ENCODE measurements around the gene ARID1A. TPM values are rescaled to one million over a fixed set of nuclear protein-coding genes. Genes with fewer than 3 reads are reported as not detected.

The ARID1A gene
- total and polyA plus RNA-seq, 2 donors (not counting 1 experiment from before 2014, with no cell fraction given) = 12.9 to 16.0 TPM

GRCh38 chr1:26814377-26814776, 118.6 kb downstream of the ARID1A start:
- no peak for DNase-seq (ENCODE audit: low read depth in 2 of 2)

GRCh38 chr1:26814893-26815292, 119.1 kb downstream of the ARID1A start:
- Histone ChIP-seq H3K79me2 (ENCODE audit: control insufficient read depth, insufficient read depth, low read length) (no peaks in the 10 kb centered on the region), H3K4me2 (ENCODE audit: extremely low read depth, insufficient read depth, low read length) (no peak overlapping the region), H4K20me1 (ENCODE audit: control insufficient read depth, extremely low read depth, insufficient read depth, low read length) (no peaks in the 10 kb centered on the region), H2AFZ (ENCODE audit: low read length) (no peak overlapping the region), H3K27ac (ENCODE audit: insufficient read depth, low read length) (no peak overlapping the region), H3K9me3 (ENCODE audit: control insufficient read depth, insufficient read depth, low read depth, low read length) (no peaks in the 10 kb centered on the region), H3K9ac (ENCODE audit: insufficient read depth, low read length) (no peak overlapping the region), H3K4me1 (ENCODE audit: control insufficient read depth, extremely low read depth, insufficient read depth, low read length) (no peaks in the 10 kb centered on the region), H3K36me3 (ENCODE audit: control insufficient read depth, insufficient read depth, low read length) (no peaks in the 10 kb centered on the region), H3K4me3 (replicated peaks in 1 of 4; ENCODE audit: control extremely low read depth in 1 of 4, insufficient read depth in 1 of 4, low read depth in 3 of 4, low read length in 4 of 4) (no peak overlapping the region), H3K27me3 (ENCODE audit: control insufficient read depth, insufficient read depth, low read length) (no peaks in the 10 kb centered on the region)
- DNase-seq (ENCODE audit: low read depth in 2 of 2) = no peak
- no peak for TF ChIP-seq CTCF (conservative IDR thresholded peaks at IDR 0.05 in 1 of 2, IDR thresholded peaks at IDR 0.05 in 1 of 2; ENCODE audit: low read depth in 1 of 2, low read length in 2 of 2)
- TF ChIP-seq EZH2 (IDR thresholded peaks at IDR 0.05; ENCODE audit: low read length, missing control alignments) = no peak

More at GRCh38 chr1:26814377-26814776, 118.6 kb downstream of the ARID1A start:
- Histone ChIP-seq H3K4me2 (ENCODE audit: extremely low read depth, insufficient read depth, low read length) (no peak overlapping the region), H3K27ac (ENCODE audit: insufficient read depth, low read length) (no peak overlapping the region), H3K4me1 (ENCODE audit: control insufficient read depth, extremely low read depth, insufficient read depth, low read length) (no peaks in the 10 kb centered on the region), H2AFZ (ENCODE audit: low read length) (no peak overlapping the region), H3K4me3 (replicated peaks in 1 of 4; ENCODE audit: control extremely low read depth in 1 of 4, insufficient read depth in 1 of 4, low read depth in 3 of 4, low read length in 4 of 4) (no peak overlapping the region), H3K36me3 (ENCODE audit: control insufficient read depth, insufficient read depth, low read length) (no peaks in the 10 kb centered on the region), H3K79me2 (ENCODE audit: control insufficient read depth, insufficient read depth, low read length) (no peaks in the 10 kb centered on the region), H3K9ac (ENCODE audit: insufficient read depth, low read length) (no peak overlapping the region), H3K9me3 (ENCODE audit: control insufficient read depth, insufficient read depth, low read depth, low read length) (no peaks in the 10 kb centered on the region), H4K20me1 (ENCODE audit: control insufficient read depth, extremely low read depth, insufficient read depth, low read length) (no peaks in the 10 kb centered on the region), H3K27me3 (ENCODE audit: control insufficient read depth, insufficient read depth, low read length) (no peaks in the 10 kb centered on the region)
- TF ChIP-seq CTCF (conservative IDR thresholded peaks at IDR 0.05 in 1 of 2, IDR thresholded peaks at IDR 0.05 in 1 of 2; ENCODE audit: low read depth in 1 of 2, low read length in 2 of 2) = no peak
- TF ChIP-seq EZH2 (IDR thresholded peaks at IDR 0.05; ENCODE audit: low read length, missing control alignments) = no peak

- Histone ChIP-seq H3K9ac (ENCODE audit: insufficient read depth, low read length) (no peak overlapping the region), H3K36me3 (ENCODE audit: control insufficient read depth, insufficient read depth, low read length) (no peaks in the 10 kb centered on the region), H3K9me3 (ENCODE audit: control insufficient read depth, insufficient read depth, low read depth, low read length) (no peaks in the 10 kb centered on the region), H4K20me1 (ENCODE audit: control insufficient read depth, extremely low read depth, insufficient read depth, low read length) (no peaks in the 10 kb centered on the region), H3K4me3 (replicated peaks in 1 of 4; ENCODE audit: control extremely low read depth in 1 of 4, insufficient read depth in 1 of 4, low read depth in 3 of 4, low read length in 4 of 4) (no peak overlapping the region), H3K4me2 (ENCODE audit: extremely low read depth, insufficient read depth, low read length) (no peak overlapping the region), H3K27me3 (ENCODE audit: control insufficient read depth, insufficient read depth, low read length) (no peaks in the 10 kb centered on the region), H3K27ac (ENCODE audit: insufficient read depth, low read length) (no peak overlapping the region), H3K79me2 (ENCODE audit: control insufficient read depth, insufficient read depth, low read length) (no peaks in the 10 kb centered on the region), H2AFZ (ENCODE audit: low read length) (no peak overlapping the region), H3K4me1 (ENCODE audit: control insufficient read depth, extremely low read depth, insufficient read depth, low read length) (no peaks in the 10 kb centered on the region)
- DNase-seq (ENCODE audit: low read depth in 2 of 2) = no peak
- TF ChIP-seq CTCF (conservative IDR thresholded peaks at IDR 0.05 in 1 of 2, IDR thresholded peaks at IDR 0.05 in 1 of 2; ENCODE audit: low read depth in 1 of 2, low read length in 2 of 2) (peak in 1 of 2 donors; percentile 26), EZH2 (IDR thresholded peaks at IDR 0.05; ENCODE audit: low read length, missing control alignments) (no peak)
These were observed 125.0 kb downstream of the ARID1A start for GRCh38 chr1:26820784-26821269.
